K562 (cell line): ENCODE results near the gene ST6GALNAC6. TPM values are rescaled to one million over a fixed set of nuclear protein-coding genes. Genes with fewer than 3 reads are reported as not detected.

Source experiments
- CBX1 ChIP-seq: sonication (generic); IDR thresholded peaks from 2 replicates; pipeline ENCODE4 v1.6.1; 2016; ENCODE audit warnings: antibody characterized with exemption, low read depth, mild to moderate bottlenecking
- DACH1 ChIP-seq: fragments of 450-650 bp; IDR thresholded peaks from 2 replicates; pipeline ENCODE4 v1.6.1; 2018; ENCODE audit not compliant: partially characterized antibody
- JUNB ChIP-seq: fragments of 450-650 bp; formaldehyde crosslinking; conservative IDR thresholded peaks from 2 replicates; pipeline ENCODE4 v1.4.0; 2020; ENCODE audit warnings: mild to moderate bottlenecking
- MYBL2 ChIP-seq, 2 experiments: fragments of 450-650 bp in 1 of 2; sonication (generic) in 1 of 2; formaldehyde crosslinking in 1 of 2; IDR thresholded peaks; 2 replicates each; pipeline versions ENCODE4 v1.6.1 to v1.8.1; 2017 to 2022; ENCODE audit warnings: borderline replicate concordance in 1 of 2, inconsistent platforms in 1 of 2, low read depth in 1 of 2, mild to moderate bottlenecking in 1 of 2, missing genetic modification reagents in 1 of 2, moderate library complexity in 1 of 2
- SRF ChIP-seq, 2 experiments: fragments of 250-450, 450-650 bp in 1 of 2; sonication (Bioruptor Pico) in 1 of 2; sonication (generic) in 1 of 2; formaldehyde crosslinking; IDR thresholded peaks; 2 replicates each; pipeline versions ENCODE4 v1.5.0 to v1.5.1; 2020 to 2022; ENCODE audit warnings: mild to moderate bottlenecking in 1 of 2, missing genetic modification reagents in 1 of 2
- ZNF12 ChIP-seq: sonication (generic); formaldehyde crosslinking; IDR thresholded peaks from 2 replicates; pipeline ENCODE4 v1.4.0; 2020; ENCODE audit warnings: mild to moderate bottlenecking, missing genetic modification reagents
- ZNF239 ChIP-seq: fragments of 250-450 bp; sonication (Bioruptor Pico); IDR thresholded peaks from 2 replicates; pipeline ENCODE4 v1.4.0; 2020; ENCODE audit warnings: mild to moderate bottlenecking
- polyA plus RNA-seq, 8 experiments: library from polyadenylated mRNA; depleted of rRNA in 4 of 8; stranded (reverse) in 5 of 8; unstranded in 3 of 8; fragments of >200 nt; fragmentation: Nextera tagmentation in 2 of 8; fragmentation: Illumina TruSeq in 1 of 8; extraction: Ambion mirVana in 2 of 8; extraction: Trizol in 1 of 8; gene quantifications; 2 replicates each; pipeline versions ENCODE4 v1.2.1 to v1.2.3, GENCODE V29; 2011 to 2014; ENCODE audit warnings: inconsistent platforms in 1 of 8, missing spikeins in 1 of 8
- total RNA-seq, 7 experiments: library from RNA; depleted of rRNA in 6 of 7; stranded (reverse); fragments of >200 nt in 6 of 7; fragmentation: Illumina TruSeq in 2 of 7; extraction: Trizol in 2 of 7; gene quantifications; 2 replicates each; pipeline versions ENCODE4 v1.2.1 to v1.2.3, GENCODE V29; 2011 to 2021; ENCODE audit warnings: low replicate concordance in 1 of 7
- TF ChIP-seq, protein P1 (sequence below), 2 experiments: fragments of 450-650 bp; IDR thresholded peaks; 2 replicates each; pipeline ENCODE4 v1.6.1; 2016; ENCODE audit warnings: mild to moderate bottlenecking in 2 of 2, borderline replicate concordance in 1 of 2, low read depth in 1 of 2, moderate library complexity in 1 of 2
- TF ChIP-seq, protein P2 (sequence below): fragments of 450-650 bp; IDR thresholded peaks from 2 replicates; pipeline ENCODE4 v1.6.1; 2016
- TF ChIP-seq, protein P3 (sequence below): sonication (generic); formaldehyde crosslinking; IDR thresholded peaks from 2 replicates; pipeline ENCODE4 v1.8.0; 2022; ENCODE audit warnings: missing genetic modification reagents, mild to moderate bottlenecking, borderline replicate concordance
- TF ChIP-seq, protein P4 (sequence below): sonication (generic); formaldehyde crosslinking; IDR thresholded peaks from 2 replicates; pipeline ENCODE4 v1.8.0; 2022; ENCODE audit warnings: mild to moderate bottlenecking, missing genetic modification reagents

ST6GALNAC6 gene
- total and polyA plus RNA-seq, 9 of the 15 experiments (the other 6 are each of a cell fraction or from before 2014, with no cell fraction given) = 0.13 to 23.0 (median 14.5) TPM

DNA sequence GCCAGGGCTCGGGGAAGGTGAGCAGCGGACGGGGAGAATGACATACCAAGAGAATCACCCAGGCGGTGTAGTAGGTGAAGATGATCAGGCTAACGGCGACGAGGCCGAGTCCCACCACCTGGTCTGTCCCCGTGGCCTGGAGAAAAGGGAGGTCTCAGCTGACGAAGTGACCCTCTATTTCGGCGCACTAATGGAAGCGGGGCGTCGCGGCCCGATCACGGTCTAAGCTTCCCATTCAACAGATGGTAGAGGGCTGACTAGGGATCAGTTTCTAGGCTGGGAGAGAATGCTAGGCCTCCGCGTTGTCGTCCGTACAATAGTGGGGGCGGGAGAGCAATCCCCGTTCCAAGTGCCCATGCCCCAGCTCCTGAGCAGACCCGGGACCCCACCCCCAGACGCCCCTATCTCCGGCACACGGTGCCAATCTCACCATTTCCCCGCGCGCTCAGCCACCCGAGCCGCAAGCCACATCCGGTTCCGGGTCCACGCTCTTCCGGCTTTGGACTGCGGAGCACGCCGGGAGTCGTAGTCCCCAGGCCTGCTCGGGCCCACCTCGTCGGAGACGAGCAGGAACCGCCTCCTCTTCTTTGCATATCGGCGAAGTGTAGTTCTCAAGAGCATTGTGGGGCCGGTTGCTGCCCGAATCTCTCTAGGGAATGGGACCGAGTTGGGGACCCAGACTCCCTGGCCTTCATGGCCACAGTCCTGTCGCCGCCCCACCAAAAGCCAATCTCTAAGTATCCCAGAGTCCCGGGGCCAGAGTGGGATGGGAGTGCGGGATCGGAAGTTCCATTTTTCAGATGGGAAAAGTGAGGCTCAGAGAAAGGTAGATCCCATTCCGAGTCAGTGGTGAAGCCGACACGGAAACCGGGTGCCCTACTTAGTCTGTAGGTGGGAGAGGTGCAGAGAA lies 38.2 kb upstream of the ST6GALNAC6 start, which contains the start of gene DPM2 (continued):
- TF ChIP-seq, protein P1, sequence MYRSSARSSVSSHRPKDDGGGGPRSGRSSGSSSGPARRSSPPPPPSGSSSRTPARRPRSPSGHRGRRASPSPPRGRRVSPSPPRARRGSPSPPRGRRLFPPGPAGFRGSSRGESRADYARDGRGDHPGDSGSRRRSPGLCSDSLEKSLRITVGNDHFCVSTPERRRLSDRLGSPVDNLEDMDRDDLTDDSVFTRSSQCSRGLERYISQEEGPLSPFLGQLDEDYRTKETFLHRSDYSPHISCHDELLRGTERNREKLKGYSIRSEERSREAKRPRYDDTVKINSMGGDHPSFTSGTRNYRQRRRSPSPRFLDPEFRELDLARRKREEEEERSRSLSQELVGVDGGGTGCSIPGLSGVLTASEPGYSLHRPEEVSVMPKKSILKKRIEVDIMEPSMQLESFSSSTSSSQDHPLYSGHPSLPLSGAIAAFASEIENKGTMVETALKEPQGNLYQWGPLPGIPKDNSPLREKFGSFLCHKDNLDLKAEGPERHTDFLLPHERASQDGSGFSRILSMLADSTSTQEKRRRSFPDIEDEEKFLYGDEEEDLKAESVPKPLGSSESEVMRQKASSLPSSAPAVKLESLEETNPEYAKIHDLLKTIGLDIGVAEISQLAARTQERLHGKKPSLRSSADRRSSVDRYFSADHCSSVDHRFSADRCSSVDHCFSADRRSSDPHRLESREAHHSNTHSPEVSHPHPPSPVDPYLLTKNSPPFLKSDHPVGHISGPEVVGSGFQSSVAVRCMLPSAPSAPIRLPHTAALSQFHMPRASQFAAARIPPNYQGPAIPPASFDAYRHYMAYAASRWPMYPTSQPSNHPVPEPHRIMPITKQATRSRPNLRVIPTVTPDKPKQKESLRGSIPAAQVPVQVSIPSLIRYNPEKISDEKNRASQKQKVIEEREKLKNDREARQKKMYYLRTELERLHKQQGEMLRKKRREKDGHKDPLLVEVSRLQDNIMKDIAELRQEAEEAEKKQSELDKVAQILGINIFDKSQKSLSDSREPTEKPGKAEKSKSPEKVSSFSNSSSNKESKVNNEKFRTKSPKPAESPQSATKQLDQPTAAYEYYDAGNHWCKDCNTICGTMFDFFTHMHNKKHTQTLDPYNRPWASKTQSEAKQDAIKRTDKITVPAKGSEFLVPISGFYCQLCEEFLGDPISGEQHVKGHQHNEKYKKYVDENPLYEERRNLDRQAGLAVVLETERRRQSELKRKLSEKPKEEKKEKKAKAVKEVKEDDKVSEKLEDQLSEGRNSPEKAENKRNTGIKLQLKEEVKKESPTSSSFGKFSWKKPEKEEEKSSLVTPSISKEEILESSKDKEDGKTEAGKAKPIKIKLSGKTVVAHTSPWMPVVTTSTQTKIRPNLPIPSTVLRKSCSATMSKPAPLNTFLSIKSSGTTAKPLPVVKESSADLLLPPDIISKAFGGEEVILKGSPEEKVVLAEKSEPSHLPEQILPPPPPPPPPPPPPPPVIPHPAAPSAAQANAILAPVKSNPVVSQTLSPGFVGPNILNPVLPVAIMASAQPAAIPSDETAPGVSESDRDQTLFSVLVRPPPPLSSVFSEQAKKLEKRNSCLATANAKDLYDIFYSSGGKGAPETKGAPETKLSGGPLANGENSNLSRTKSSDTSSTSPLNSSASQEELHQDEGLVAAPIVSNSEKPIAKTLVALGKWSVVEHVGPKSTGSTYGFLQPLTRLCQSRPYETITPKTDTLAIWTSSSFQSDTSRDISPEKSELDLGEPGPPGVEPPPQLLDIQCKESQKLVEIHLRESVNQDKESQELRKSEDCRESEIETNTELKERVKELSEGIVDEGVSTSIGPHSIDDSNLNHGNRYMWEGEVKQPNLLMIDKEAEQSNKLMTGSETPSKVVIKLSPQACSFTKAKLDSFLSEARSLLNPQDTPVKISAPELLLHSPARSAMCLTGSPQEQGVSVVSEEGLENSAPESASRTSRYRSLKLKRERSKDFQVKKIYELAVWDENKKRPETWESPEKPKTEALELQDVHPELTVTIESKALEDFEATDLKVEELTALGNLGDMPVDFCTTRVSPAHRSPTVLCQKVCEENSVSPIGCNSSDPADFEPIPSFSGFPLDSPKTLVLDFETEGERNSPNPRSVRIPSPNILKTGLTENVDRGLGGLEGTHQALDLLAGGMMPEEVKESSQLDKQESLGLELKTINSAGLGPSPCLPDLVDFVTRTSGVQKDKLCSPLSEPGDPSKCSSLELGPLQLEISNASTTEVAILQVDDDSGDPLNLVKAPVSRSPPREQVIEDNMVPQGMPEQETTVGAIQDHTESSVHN (IDR thresholded peaks at IDR 0.05; ENCODE audit: borderline replicate concordance in 1 of 2, low read depth in 1 of 2) = no peak
- TF ChIP-seq, protein P2, sequence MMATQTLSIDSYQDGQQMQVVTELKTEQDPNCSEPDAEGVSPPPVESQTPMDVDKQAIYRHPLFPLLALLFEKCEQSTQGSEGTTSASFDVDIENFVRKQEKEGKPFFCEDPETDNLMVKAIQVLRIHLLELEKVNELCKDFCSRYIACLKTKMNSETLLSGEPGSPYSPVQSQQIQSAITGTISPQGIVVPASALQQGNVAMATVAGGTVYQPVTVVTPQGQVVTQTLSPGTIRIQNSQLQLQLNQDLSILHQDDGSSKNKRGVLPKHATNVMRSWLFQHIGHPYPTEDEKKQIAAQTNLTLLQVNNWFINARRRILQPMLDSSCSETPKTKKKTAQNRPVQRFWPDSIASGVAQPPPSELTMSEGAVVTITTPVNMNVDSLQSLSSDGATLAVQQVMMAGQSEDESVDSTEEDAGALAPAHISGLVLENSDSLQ = peak; percentile 78
- no peak for TF ChIP-seq SRF (CRISPR knock-in tag; IDR thresholded peaks at IDR 0.05)
- TF ChIP-seq ZNF12 (CRISPR knock-in tag) = no peak
- TF ChIP-seq JUNB = no peak
- peak; percentile 98 for TF ChIP-seq CBX1
- TF ChIP-seq MYBL2 (IDR thresholded peaks at IDR 0.05; ENCODE audit: low read depth) = no peak
- TF ChIP-seq MYBL2 (CRISPR knock-in tag; IDR thresholded peaks at IDR 0.05; ENCODE audit: borderline replicate concordance) = no peak
- no peak for TF ChIP-seq ZNF239 (CRISPR knock-in tag)
- TF ChIP-seq, protein P3, sequence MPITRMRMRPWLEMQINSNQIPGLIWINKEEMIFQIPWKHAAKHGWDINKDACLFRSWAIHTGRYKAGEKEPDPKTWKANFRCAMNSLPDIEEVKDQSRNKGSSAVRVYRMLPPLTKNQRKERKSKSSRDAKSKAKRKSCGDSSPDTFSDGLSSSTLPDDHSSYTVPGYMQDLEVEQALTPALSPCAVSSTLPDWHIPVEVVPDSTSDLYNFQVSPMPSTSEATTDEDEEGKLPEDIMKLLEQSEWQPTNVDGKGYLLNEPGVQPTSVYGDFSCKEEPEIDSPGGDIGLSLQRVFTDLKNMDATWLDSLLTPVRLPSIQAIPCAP (CRISPR knock-in tag) = no peak
- TF ChIP-seq, protein P4, sequence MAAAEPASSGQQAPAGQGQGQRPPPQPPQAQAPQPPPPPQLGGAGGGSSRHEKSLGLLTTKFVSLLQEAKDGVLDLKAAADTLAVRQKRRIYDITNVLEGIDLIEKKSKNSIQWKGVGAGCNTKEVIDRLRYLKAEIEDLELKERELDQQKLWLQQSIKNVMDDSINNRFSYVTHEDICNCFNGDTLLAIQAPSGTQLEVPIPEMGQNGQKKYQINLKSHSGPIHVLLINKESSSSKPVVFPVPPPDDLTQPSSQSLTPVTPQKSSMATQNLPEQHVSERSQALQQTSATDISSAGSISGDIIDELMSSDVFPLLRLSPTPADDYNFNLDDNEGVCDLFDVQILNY (CRISPR knock-in tag) = no peak
- no peak for TF ChIP-seq DACH1
